Inflammatory macrophage (primary cell): ENCODE data around the gene ATP10B.

Source experiments
- DNase-seq, 2 donors: peaks; one replicate each; pipeline ENCODE4 v3.0.0-alpha.2; 2020 to 2022

Gene ATP10B

GRCh38 chr5:160635046-160635445 lies 217.0 kb downstream of the ATP10B start:
- DNase-seq = no peak

DNA sequence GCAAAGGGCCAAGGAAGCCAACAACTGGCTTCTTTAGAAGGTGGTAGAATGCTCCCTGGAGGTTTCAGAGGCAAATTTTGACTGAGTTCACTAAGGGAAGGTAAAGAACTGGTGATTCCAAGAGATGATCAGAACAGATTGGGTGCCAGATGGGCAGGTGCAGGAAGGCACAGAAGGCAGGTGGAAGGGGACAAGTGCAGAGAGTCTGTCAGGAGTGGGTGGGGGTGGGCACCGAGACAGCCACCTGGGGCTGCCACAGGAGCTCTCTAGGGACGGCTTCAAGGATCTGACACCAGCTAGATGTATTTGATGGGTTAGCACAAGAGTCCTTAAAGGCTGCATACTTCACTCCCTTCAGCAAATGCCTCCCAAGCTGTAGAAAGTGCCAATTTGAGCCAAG lies 223.0 kb downstream of the ATP10B start:
- DNase-seq = no peak

DNA sequence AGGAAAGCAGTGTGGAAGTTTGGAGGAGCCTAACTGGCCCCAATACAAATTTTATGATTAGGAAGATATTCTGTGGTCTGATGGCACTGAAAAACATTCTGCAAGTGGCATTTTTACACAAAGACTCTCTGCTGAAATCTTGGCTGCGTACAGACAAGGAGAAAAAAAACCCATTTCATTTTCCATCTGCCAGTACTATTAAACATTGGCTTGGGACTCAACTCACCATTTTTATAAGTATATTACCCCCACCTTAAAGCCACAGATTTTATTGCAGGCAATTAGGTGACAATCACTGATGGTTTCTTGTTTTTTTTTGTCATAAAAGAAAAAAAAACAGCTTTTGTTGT lies 223.4 kb downstream of the ATP10B start:
- no peak for DNase-seq

GRCh38 chr5:160627921-160628618 lies 223.9 kb downstream of the ATP10B start:
- no peak for DNase-seq

- DNase-seq = no peak
Measured at GRCh38 chr5:160626322-160626721, 225.7 kb downstream of the ATP10B start.

GRCh38 chr5:160621526-160621925 lies 230.5 kb downstream of the ATP10B start:
- DNase-seq = no peak

DNA sequence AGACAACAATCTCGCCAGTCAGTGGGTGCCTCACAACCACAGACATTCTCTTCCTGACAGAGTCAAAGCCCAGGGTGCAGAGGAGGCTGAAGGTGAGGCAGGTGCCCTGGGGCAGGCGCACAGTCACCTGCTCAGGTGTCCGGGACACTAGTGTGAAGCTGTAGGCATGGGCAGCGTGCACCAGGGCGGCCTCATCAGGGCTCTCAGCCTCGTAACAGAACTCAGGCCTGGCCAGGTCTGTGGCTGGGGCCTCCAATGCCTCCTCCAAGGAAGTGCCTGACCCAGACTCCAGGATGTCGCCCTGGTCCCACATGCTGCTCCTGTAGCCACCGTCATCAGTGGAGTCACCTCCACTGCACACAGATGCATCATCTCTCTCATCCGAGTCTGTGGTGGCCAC lies 231.6 kb downstream of the ATP10B start:
- no peak for DNase-seq

GRCh38 chr5:160619381-160619780 lies 232.6 kb downstream of the ATP10B start:
- no peak for DNase-seq

DNA sequence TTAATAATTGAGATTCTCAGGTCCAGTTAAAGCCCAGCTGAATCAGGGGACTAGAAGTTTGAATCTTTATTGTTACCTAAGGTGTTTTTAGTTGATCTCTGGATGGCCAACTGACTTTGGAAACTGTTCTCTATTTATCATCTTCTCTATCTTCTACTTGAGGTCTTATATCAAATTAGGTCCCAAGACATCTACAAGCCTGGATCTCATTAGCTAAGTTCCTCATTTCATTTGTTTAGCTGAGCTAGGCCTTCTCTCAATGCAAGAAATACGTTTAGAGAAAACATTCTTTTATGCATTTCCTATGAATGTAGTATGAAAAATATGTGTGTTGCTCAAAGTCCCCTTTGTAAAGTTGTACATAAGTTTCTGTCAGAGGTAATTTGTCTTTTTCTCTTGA lies 233.7 kb downstream of the ATP10B start:
- DNase-seq = no peak

DNA sequence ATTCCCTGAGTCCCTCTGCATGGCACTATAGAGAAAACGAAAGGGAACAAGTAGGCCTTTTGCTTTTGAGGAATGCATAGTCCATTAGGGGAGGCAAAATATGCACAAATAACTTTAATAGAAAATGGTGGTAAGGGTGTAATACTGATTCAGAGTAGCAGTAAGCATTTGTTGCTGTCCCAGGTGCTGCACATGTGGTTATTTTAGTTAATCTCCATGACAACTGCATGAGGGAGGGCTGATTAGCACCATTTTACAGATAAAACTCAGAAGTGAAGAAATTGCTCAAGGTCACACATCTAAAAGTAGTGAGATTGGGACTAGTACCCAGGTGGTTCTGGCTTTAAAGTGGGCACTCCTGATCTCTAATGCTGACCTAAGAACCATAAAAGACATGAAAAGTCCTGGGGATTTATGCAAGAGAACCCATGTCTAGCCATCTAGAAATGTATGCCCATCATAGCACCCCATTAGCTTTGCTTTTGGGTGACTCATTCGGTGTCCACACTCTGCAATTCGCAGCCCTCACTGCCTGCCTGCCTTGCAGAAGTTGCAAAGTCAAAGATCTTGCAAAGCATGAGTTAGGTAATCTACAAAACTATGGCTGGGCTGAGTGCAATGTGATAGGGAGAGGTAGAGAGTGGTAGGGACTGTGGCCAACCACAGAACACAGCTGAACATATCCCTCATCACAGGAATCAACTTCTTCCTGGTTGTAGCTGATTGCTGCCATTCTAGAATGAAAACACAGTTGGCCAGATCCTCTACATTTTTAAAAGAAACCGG lies 235.1 kb downstream of the ATP10B start:
- DNase-seq = no peak

GRCh38 chr5:160614136-160614535 lies 237.9 kb downstream of the ATP10B start:
- no peak for DNase-seq

GRCh38 chr5:160605266-160605665 lies 246.7 kb downstream of the ATP10B start:
- no peak for DNase-seq

- DNase-seq = no peak
Measured at GRCh38 chr5:160604484-160604883, 247.5 kb downstream of the ATP10B start.

GRCh38 chr5:160602744-160603143 lies 249.3 kb downstream of the ATP10B start:
- no peak for DNase-seq

DNA sequence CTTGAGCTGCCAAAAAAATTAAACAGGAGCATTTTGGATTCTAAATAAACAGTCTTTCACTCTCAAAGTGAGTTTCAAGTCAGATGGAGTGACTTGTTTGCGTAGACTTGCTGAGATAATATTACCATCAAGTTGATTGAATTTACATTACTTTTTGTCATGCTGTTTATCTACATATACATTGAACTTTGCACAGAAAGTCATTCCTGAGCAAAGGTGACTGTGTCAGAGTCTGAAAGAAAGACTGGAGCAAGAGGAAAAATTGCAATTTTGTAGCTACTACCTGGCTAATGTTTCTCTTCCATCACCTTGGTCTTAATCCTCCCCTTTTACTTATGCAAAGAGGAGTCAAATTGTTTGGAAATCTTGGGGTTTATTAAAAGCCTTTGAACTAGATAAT lies 251.0 kb downstream of the ATP10B start:
- DNase-seq = no peak

- DNase-seq = no peak
Measured at GRCh38 chr5:160573318-160573717, 278.7 kb downstream of the ATP10B start.

DNA sequence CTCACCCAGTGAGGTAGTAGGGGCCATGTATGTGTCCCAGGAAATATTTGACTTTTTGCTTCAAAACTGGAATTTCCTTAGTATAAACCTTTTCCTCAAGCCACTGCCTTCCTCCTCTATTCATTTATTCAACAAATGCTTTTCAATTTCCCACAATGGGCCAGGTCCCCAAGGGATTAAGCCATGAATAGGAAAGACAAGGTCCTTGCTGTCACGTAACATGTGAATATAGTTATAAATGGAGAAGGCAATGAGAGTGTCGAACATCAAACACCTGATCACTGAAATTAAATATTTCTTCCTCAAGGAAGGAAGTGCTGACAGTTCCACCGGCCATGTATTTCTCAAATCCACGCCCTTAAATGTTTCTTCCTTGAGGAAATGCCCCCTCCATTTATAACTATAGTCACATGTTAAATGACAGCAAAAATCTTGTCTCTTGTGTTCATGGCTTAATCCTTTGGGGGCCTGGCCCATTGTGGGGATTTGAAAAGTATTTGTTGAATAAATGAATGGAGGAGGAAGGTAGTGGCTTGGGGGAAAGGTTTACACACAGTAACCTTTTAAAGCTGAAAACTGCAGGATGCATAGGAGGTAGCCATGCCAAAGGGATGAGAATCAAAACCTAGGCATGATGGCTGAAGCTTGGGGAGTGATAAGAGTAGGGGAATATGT lies 284.8 kb downstream of the ATP10B start:
- DNase-seq = no peak

GRCh38 chr5:160565376-160565775 lies 286.6 kb downstream of the ATP10B start:
- DNase-seq = no peak

- no peak for DNase-seq
Measured at GRCh38 chr5:160556846-160557245, 295.2 kb downstream of the ATP10B start.

DNA sequence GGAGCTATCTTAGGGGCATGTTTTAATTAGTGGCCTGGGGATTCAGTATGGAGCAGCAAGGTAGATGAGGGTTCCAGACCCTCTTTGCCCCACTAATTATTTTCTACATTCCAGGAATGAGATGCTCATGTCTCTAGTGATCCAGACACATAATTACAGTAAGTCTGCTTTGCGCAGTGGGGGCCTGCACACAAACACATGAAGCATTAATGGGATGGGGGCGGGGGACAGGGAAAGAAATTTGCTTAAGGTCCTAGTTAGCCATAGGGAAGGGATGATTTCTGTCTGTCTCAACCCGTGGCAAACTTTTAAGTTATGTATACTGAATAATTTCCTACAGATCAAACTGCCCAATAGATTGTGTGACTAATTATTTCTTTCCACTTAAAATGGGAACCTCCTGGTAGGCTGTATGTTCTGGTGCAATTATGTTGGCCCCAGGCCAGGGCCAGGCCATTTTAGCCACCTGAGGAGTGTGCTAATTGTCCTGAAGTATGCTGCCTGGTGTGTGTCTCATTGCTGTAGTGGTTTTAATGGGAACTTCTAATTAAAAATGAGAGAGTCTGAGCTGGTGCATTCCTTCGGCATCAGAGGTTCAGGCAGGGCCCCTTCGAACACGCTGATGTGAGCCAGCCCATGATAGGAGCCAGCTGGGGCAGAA lies 295.9 kb downstream of the ATP10B start:
- no peak for DNase-seq

DNA sequence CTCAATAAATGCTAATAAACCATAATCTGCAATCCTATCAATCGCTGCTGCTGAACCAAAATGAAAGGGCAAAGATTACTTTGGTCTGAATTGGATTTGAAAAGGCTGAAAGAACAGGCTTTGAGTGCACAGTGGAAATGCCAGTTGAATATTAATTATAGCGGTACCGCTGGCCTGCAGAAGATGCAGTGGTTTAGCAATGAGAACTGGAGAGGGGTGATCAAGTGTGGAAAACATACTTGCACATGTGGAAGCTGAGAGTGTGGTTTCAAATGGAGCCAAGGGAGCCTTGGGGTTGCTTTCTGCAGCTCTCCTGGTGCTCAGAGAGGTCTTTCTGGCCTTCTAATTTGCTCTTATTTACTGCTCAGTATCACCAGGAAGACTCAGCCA lies 296.4 kb downstream of the ATP10B start:
- no peak for DNase-seq

GRCh38 chr5:160550075-160550474 lies 301.9 kb downstream of the ATP10B start:
- no peak for DNase-seq

- no peak for DNase-seq
Measured at GRCh38 chr5:160548949-160549645, 302.9 kb downstream of the ATP10B start.
